HG02610 (cell line): ENCODE data around the gene GLIPR2.

Experiments used
- ATAC-seq: cut with Tn5 transposase; IDR thresholded peaks from one replicate; pipeline ENCODE4 v1.9.1; 2021; ENCODE audit warnings: mild to moderate bottlenecking, moderate library complexity; ENCODE audit not compliant: unreplicated experiment

The GLIPR2 gene

DNA sequence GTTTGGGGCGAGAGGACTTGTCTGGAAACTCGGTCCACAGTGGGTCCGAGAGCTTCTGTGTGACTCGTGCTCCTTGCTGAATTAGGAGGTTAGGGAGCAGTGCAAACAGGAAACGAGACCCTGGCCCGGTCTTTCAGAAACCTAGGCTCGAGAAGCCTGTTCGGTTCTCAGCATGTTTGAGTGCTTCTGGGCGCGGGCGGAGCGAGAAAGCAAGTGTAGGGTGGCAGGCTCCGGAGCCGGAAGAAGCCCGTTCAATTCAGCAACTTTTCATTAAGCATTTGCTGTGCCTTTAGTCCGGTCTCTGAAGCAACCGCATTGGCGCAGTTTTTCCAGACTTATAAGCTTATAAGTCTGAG is 54.7 kb downstream of the GLIPR2 start:
- ATAC-seq = peak; percentile 3

GRCh38 chr9:36191686-36192085 is 55.2 kb downstream of the GLIPR2 start:
- ATAC-seq = no peak

DNA sequence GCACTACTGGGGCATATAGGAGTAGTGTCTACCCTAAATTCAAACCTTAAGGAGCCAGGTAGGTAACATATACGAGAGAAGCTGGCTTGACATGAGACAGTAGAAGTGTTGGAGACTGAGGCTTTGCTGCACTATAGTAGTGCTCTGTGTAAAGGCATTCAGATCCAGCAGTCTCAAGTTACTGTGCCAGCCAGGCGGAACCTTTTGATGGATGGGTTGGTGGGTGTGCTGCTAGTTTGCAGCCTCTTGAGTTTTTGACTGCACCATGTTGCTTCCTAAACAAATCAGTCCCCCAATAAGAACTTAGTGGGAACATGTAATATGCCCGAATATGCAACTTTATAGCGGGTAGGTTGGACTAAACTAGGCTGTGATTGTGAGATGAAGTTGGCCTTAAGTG is 55.7 kb downstream of the GLIPR2 start:
- no peak for ATAC-seq

DNA sequence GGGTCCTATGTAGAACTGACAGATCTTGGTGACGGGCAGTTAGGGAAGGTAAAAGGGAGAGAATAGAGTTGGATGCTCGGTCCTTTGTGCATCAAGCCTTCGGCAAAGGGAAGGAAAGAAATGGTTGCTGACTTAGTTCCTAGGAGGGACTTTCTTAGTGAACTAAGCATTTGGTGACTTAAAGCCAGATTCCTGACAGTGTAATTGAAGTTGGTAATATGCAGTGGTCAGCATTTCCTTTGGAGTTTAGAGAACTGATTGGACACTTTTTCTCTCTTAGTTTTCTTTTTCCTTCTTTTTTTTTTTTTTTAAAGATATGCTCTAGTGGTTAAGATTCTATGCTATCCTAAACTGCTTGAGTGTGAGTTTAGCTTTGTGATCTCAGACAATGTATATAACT is 56.5 kb downstream of the GLIPR2 start:
- ATAC-seq = no peak

- ATAC-seq = no peak
Observed at GRCh38 chr9:36194326-36195000, 57.9 kb downstream of the GLIPR2 start.

GRCh38 chr9:36204906-36205547 is 68.5 kb downstream of the GLIPR2 start:
- no peak for ATAC-seq

GRCh38 chr9:36207016-36207415 is 70.5 kb downstream of the GLIPR2 start:
- ATAC-seq = no peak

GRCh38 chr9:36207546-36208012 is 71.0 kb downstream of the GLIPR2 start:
- no peak for ATAC-seq

GRCh38 chr9:36208521-36209253 is 72.2 kb downstream of the GLIPR2 start:
- no peak for ATAC-seq

DNA sequence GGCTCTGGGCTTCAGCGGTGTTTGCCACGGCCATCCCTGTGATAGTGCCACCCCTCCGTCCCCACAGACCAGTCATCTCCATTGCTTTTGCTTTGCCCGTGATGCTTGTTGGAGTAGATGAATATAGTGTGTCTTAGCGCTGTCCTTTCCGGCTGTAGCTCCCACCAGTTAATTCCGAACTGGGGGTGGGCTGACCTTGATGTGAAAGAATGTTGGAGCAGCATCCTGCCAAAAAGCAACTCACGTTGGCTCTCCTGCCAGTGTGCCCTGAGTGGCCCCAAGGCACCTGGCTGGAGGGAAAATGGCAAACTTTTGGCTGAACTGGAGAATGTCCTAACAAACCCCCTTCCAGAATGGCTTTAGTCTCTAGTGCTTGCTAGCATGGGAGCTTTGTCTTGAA is 74.2 kb downstream of the GLIPR2 start:
- ATAC-seq = no peak

- no peak for ATAC-seq
Observed at GRCh38 chr9:36211510-36211909, 75.0 kb downstream of the GLIPR2 start.

DNA sequence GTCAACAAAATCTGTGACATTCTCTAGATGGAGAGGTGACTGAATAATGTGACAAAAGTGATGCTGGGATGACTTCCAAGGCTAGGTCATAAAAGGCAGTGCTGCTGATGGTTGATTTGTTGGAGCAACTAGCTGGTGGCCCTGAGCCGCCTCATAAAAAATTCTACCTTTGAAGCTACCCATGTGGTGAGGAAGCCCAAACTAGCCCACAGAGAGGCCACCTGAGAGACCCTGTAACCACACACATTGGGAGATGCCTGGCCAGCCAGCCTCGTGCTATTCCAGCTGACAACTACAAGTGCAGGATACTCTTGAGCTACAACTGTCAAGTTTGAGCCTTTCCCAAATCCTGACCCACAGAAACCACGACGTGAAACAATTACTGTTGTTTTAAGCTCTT is 76.9 kb downstream of the GLIPR2 start:
- ATAC-seq = no peak
